ENCODE results near the gene PDZRN3. TPM values are rescaled to one million over a fixed set of nuclear protein-coding genes. Genes with fewer than 3 reads are reported as not detected.

PDZRN3 gene
- polyA plus RNA-seq, 4 donors, result 2.2 to 21.4 (median 14.1) TPM

GRCh38 chr3:73556520-73557372, 68.0 kb downstream of the PDZRN3 start:
- DNase-seq (no peak), FAIRE-seq (no peak)
- Histone ChIP-seq H3K27me3 (ENCODE audit: control insufficient read depth in 3 of 3, insufficient read depth in 3 of 3, low read length in 3 of 3) (no peaks in the 10 kb centered on the region), H3K27ac (ENCODE audit: low read depth in 1 of 3, low read length in 2 of 3) (peak overlapping the region in 1 of 3 donors; percentile 3), H3K4me3 (ENCODE audit: low read depth in 1 of 3, low read length in 3 of 3) (no peak overlapping the region), H3K36me3 (ENCODE audit: control insufficient read depth in 3 of 3, insufficient read depth in 2 of 3, low read depth in 1 of 3, low read length in 3 of 3) (peaks cover 0 to 5% (median 0%) of the 10 kb centered on the region in 3 donors), H3K9me3 (ENCODE audit: control insufficient read depth in 2 of 2, insufficient read depth in 1 of 2, low read depth in 1 of 2, low read length in 1 of 2) (no peaks in the 10 kb centered on the region), H3K4me1 (ENCODE audit: control insufficient read depth in 3 of 3, insufficient read depth in 2 of 3, low read depth in 1 of 3, low read length in 2 of 3) (peaks cover 0 to 22% (median 4%) of the 10 kb centered on the region in 3 donors)
- WGBS, 3 donors, result 45 to 58% (median 49%) methylated on average over 3 of the region's 3 CpGs

- peaks cover under 1 to 26% (median 5%) of the 10 kb centered on the region in 3 donors for H3K4me1 ChIP-seq (ENCODE audit: control insufficient read depth in 3 of 3, insufficient read depth in 2 of 3, low read depth in 1 of 3, low read length in 2 of 3)
Observed at GRCh38 chr3:73555076-73555475, 69.7 kb downstream of the PDZRN3 start.

GRCh38 chr3:73552700-73553099, 72.0 kb downstream of the PDZRN3 start:
- 33 to 49% (median 47%) methylated on average over 4 of the region's 4 CpGs for WGBS, 3 donors
- H3K4me1 ChIP-seq (ENCODE audit: control insufficient read depth in 3 of 3, insufficient read depth in 2 of 3, low read depth in 1 of 3, low read length in 2 of 3), result peaks cover 7 to 40% (median 15%) of the 10 kb centered on the region in 3 donors
- FAIRE-seq, result no peak

More at GRCh38 chr3:73555076-73555475, 69.7 kb downstream of the PDZRN3 start:
- DNase-seq (no peak), FAIRE-seq (no peak)
- Histone ChIP-seq H3K9me3 (ENCODE audit: control insufficient read depth in 2 of 2, insufficient read depth in 1 of 2, low read depth in 1 of 2, low read length in 1 of 2) (peaks cover 0 to 2% of the 10 kb centered on the region in 2 donors), H3K27ac (ENCODE audit: low read depth in 1 of 3, low read length in 2 of 3) (no peak overlapping the region), H3K36me3 (ENCODE audit: control insufficient read depth in 3 of 3, insufficient read depth in 2 of 3, low read depth in 1 of 3, low read length in 3 of 3) (peaks cover 0 to 6% (median 0%) of the 10 kb centered on the region in 3 donors), H3K27me3 (ENCODE audit: control insufficient read depth in 3 of 3, insufficient read depth in 3 of 3, low read length in 3 of 3) (no peaks in the 10 kb centered on the region), H3K4me3 (ENCODE audit: low read depth in 1 of 3, low read length in 3 of 3) (no peak overlapping the region)
- WGBS, 3 donors, result 37 to 61% (median 39%) methylated on average over 2 of the region's 2 CpGs

GRCh38 chr3:73550032-73550431, 74.7 kb downstream of the PDZRN3 start:
- FAIRE-seq (no peak), DNase-seq (no peak)
- Histone ChIP-seq H3K9me3 (ENCODE audit: control insufficient read depth in 2 of 2, insufficient read depth in 1 of 2, low read depth in 1 of 2, low read length in 1 of 2) (peaks cover 0 to 2% of the 10 kb centered on the region in 2 donors), H3K4me1 (ENCODE audit: control insufficient read depth in 3 of 3, insufficient read depth in 2 of 3, low read depth in 1 of 3, low read length in 2 of 3) (peaks cover 7 to 35% (median 11%) of the 10 kb centered on the region in 3 donors), H3K4me3 (ENCODE audit: low read depth in 1 of 3, low read length in 3 of 3) (no peak overlapping the region), H3K27me3 (ENCODE audit: control insufficient read depth in 3 of 3, insufficient read depth in 3 of 3, low read length in 3 of 3) (no peaks in the 10 kb centered on the region), H3K36me3 (ENCODE audit: control insufficient read depth in 3 of 3, insufficient read depth in 2 of 3, low read depth in 1 of 3, low read length in 3 of 3) (peaks cover 0 to 10% (median 0%) of the 10 kb centered on the region in 3 donors), H3K27ac (ENCODE audit: low read depth in 1 of 3, low read length in 2 of 3) (peak overlapping the region in 2 of 3 donors; percentile 1 to 63)
- 45 to 56% (median 51%) methylated on average over 7 of the region's 7 CpGs for WGBS, 3 donors

More at GRCh38 chr3:73552700-73553099, 72.0 kb downstream of the PDZRN3 start:
- Histone ChIP-seq H3K27ac (ENCODE audit: low read depth in 1 of 3, low read length in 2 of 3) (no peak overlapping the region), H3K9me3 (ENCODE audit: control insufficient read depth in 2 of 2, insufficient read depth in 1 of 2, low read depth in 1 of 2, low read length in 1 of 2) (peaks cover 0 to 2% of the 10 kb centered on the region in 2 donors), H3K4me3 (ENCODE audit: low read depth in 1 of 3, low read length in 3 of 3) (no peak overlapping the region), H3K36me3 (ENCODE audit: control insufficient read depth in 3 of 3, insufficient read depth in 2 of 3, low read depth in 1 of 3, low read length in 3 of 3) (peaks cover 0 to 8% (median 0%) of the 10 kb centered on the region in 3 donors), H3K27me3 (ENCODE audit: control insufficient read depth in 3 of 3, insufficient read depth in 3 of 3, low read length in 3 of 3) (no peaks in the 10 kb centered on the region)
- peak in 1 of 2 donors; percentile 20 for DNase-seq

GRCh38 chr3:73549051-73549600, 75.6 kb downstream of the PDZRN3 start:
- peaks cover 0 to 10% (median 0%) of the 10 kb centered on the region in 3 donors for H3K36me3 ChIP-seq (ENCODE audit: control insufficient read depth in 3 of 3, insufficient read depth in 2 of 3, low read depth in 1 of 3, low read length in 3 of 3)
- H3K4me3 ChIP-seq (ENCODE audit: low read depth in 1 of 3, low read length in 3 of 3), result no peak overlapping the region
- peak overlapping the region in 2 of 3 donors; percentile 42 to 48 for H3K27ac ChIP-seq (ENCODE audit: low read depth in 1 of 3, low read length in 2 of 3)
- H3K9me3 ChIP-seq (ENCODE audit: control insufficient read depth in 2 of 2, insufficient read depth in 1 of 2, low read depth in 1 of 2, low read length in 1 of 2), result peaks cover 0 to 2% of the 10 kb centered on the region in 2 donors
- H3K27me3 ChIP-seq (ENCODE audit: control insufficient read depth in 3 of 3, insufficient read depth in 3 of 3, low read length in 3 of 3), result no peaks in the 10 kb centered on the region
- peaks cover 7 to 33% (median 11%) of the 10 kb centered on the region in 3 donors for H3K4me1 ChIP-seq (ENCODE audit: control insufficient read depth in 3 of 3, insufficient read depth in 2 of 3, low read depth in 1 of 3, low read length in 2 of 3)
- peak; percentile 37 to 81 for DNase-seq
- 13 to 58% (median 35%) methylated on average over 9 of the region's 9 CpGs for WGBS, 3 donors
- no peak for FAIRE-seq

- 17 to 51% (median 49%) methylated on average over 3 of the region's 3 CpGs for WGBS, 3 donors
- H3K9me3 ChIP-seq (ENCODE audit: control insufficient read depth in 2 of 2, insufficient read depth in 1 of 2, low read depth in 1 of 2, low read length in 1 of 2), result peaks cover 0 to 2% of the 10 kb centered on the region in 2 donors
- H3K36me3 ChIP-seq (ENCODE audit: control insufficient read depth in 3 of 3, insufficient read depth in 2 of 3, low read depth in 1 of 3, low read length in 3 of 3), result peaks cover 0 to 5% (median 0%) of the 10 kb centered on the region in 3 donors
- FAIRE-seq (no peak), DNase-seq (peak; percentile 56 to 59)
- H3K27ac ChIP-seq (ENCODE audit: low read depth in 1 of 3, low read length in 2 of 3), result peak overlapping the region in 2 of 3 donors; percentile 48 to 71
- H3K27me3 ChIP-seq (ENCODE audit: control insufficient read depth in 3 of 3, insufficient read depth in 3 of 3, low read length in 3 of 3), result no peaks in the 10 kb centered on the region
- H3K4me1 ChIP-seq (ENCODE audit: control insufficient read depth in 3 of 3, insufficient read depth in 2 of 3, low read depth in 1 of 3, low read length in 2 of 3), result peaks cover 7 to 37% (median 11%) of the 10 kb centered on the region in 3 donors
- H3K4me3 ChIP-seq (ENCODE audit: low read depth in 1 of 3, low read length in 3 of 3), result no peak overlapping the region
Observed at GRCh38 chr3:73548436-73548835, 76.3 kb downstream of the PDZRN3 start.

- DNase-seq (peak; percentile 50 to 53), FAIRE-seq (no peak)
- H3K27me3 ChIP-seq (ENCODE audit: control insufficient read depth in 3 of 3, insufficient read depth in 3 of 3, low read length in 3 of 3), result no peaks in the 10 kb centered on the region
Observed at GRCh38 chr3:73547427-73548248, 77.1 kb downstream of the PDZRN3 start.

More at GRCh38 chr3:73547427-73548248, 77.1 kb downstream of the PDZRN3 start:
- Histone ChIP-seq H3K4me3 (ENCODE audit: low read depth in 1 of 3, low read length in 3 of 3) (no peak overlapping the region), H3K27ac (ENCODE audit: low read depth in 1 of 3, low read length in 2 of 3) (peak overlapping the region in 2 of 3 donors; percentile 48 to 71), H3K9me3 (ENCODE audit: control insufficient read depth in 2 of 2, insufficient read depth in 1 of 2, low read depth in 1 of 2, low read length in 1 of 2) (peaks cover 0 to 2% of the 10 kb centered on the region in 2 donors), H3K4me1 (ENCODE audit: control insufficient read depth in 3 of 3, insufficient read depth in 2 of 3, low read depth in 1 of 3, low read length in 2 of 3) (peaks cover 7 to 45% (median 11%) of the 10 kb centered on the region in 3 donors), H3K36me3 (ENCODE audit: control insufficient read depth in 3 of 3, insufficient read depth in 2 of 3, low read depth in 1 of 3, low read length in 3 of 3) (peaks cover 0 to 5% (median 0%) of the 10 kb centered on the region in 3 donors)
- 41 to 46% (median 46%) methylated on average over 11 of the region's 11 CpGs for WGBS, 3 donors

Measured in small intestine (tissue), 7 donors.